OCI-LY7 (cell line): ENCODE results near the gene BAX. TPM values are rescaled to one million over a fixed set of nuclear protein-coding genes. Genes with fewer than 3 reads are reported as not detected.

ENCODE experiments used
- Bru-seq: library from RNA; stranded (reverse); fragments of 400-500 nt; gene quantifications from one replicate; lab custom pipeline; 2021; lab: Mats Ljungman, UMichigan
- BruChase-seq, 2 experiments: library from RNA; stranded (reverse); fragments of 400-500 nt; gene quantifications; one replicate each; lab custom pipeline; 2021; lab: Mats Ljungman, UMichigan
- BruUV-seq: library from RNA; stranded (reverse); fragments of 400-500 nt; replicated peaks from 2 replicates; lab custom pipeline; 2021; lab: Mats Ljungman, UMichigan
- CTCF ChIA-PET: fragments of 300-600 bp; sonication (Branson Sonifier 250); formaldehyde crosslinking; loops from one replicate; lab custom pipeline; 2022; ENCODE audit warnings: antibody characterized with exemption; ENCODE audit not compliant: unreplicated experiment; lab: Charles Lee
- POLR2A ChIA-PET: fragments of 300-600 bp; sonication (Branson Sonifier 250); formaldehyde crosslinking; loops from one replicate; lab custom pipeline; 2022; ENCODE audit warnings: antibody characterized with exemption; lab: Charles Lee
- DNase-seq: peaks from one replicate; pipeline ENCODE4 v3.0.0-alpha.2; 2015; ENCODE audit warnings: low spot score
- H2AFZ ChIP-seq: fragments of 200-600 bp; sonication (generic), shearing (Covaris generic); 2 replicates; pipeline ENCODE4 v1.6.1; 2014; ENCODE audit warnings: mild to moderate bottlenecking, antibody characterized with exemption, low read length, moderate library complexity
- H3K27ac ChIP-seq: fragments of 200-600 bp; sonication (generic); 2 replicates; pipeline ENCODE4 v1.5.1; 2014; ENCODE audit warnings: mixed run types, low read depth, mild to moderate bottlenecking, moderate library complexity, low read length, inconsistent platforms; ENCODE audit not compliant: poor library complexity, severe bottlenecking
- H3K36me3 ChIP-seq: fragments of 200-600 bp; sonication (generic); 2 replicates; pipeline ENCODE4 v1.6.1; 2014; ENCODE audit warnings: mild to moderate bottlenecking, antibody characterized with exemption, low read length, moderate library complexity, mixed read lengths; ENCODE audit not compliant: insufficient read depth
- H3K4me1 ChIP-seq: fragments of 200-600 bp; sonication (generic); 2 replicates; pipeline ENCODE4 v1.5.1; 2014; ENCODE audit warnings: mild to moderate bottlenecking, low read length; ENCODE audit not compliant: insufficient read depth, poor library complexity, severe bottlenecking
- H3K4me2 ChIP-seq: fragments of 200-600 bp; sonication (generic); 2 replicates; pipeline ENCODE4 v1.6.1; 2014; ENCODE audit warnings: mild to moderate bottlenecking, low read length
- H3K4me3 ChIP-seq: fragments of 200-600 bp; sonication (generic); 2 replicates; pipeline ENCODE4 v1.5.1; 2014; ENCODE audit warnings: mild to moderate bottlenecking, low read depth, low read length; ENCODE audit not compliant: poor library complexity, severe bottlenecking
- H3K79me2 ChIP-seq: fragments of 200-600 bp; sonication (generic); 2 replicates; pipeline ENCODE4 v1.6.1; 2016; ENCODE audit warnings: low read depth, mild to moderate bottlenecking, low read length, moderate library complexity, mixed read lengths; ENCODE audit not compliant: insufficient read depth
- H3K9me2 ChIP-seq: fragments of 200-600 bp; sonication (generic); 2 replicates; pipeline ENCODE4 v1.6.1; 2016; ENCODE audit warnings: mild to moderate bottlenecking, low read length, mixed read lengths; ENCODE audit not compliant: insufficient read depth
- H3K9me3 ChIP-seq: fragments of 200-600 bp; sonication (generic); 2 replicates; pipeline ENCODE4 v1.6.1; 2014; ENCODE audit warnings: mild to moderate bottlenecking, mixed run types, low read length, mixed read lengths
- H4K20me1 ChIP-seq: fragments of 200-600 bp; sonication (generic); 2 replicates; pipeline ENCODE4 v1.6.1; 2014; ENCODE audit warnings: mild to moderate bottlenecking, antibody characterized with exemption, low read length, moderate library complexity, mixed read lengths; ENCODE audit not compliant: insufficient read depth
- CTCF ChIP-seq: fragments of 200-600 bp; sonication (generic); conservative IDR thresholded peaks from 2 replicates; pipeline ENCODE4 v1.5.1; 2014; ENCODE audit warnings: mild to moderate bottlenecking, antibody characterized with exemption, low read length, moderate library complexity, mixed read lengths
- EZH2phosphoT487 ChIP-seq: fragments of 200-600 bp; sonication (generic); IDR thresholded peaks from 2 replicates; pipeline ENCODE4 v1.6.1; 2018; ENCODE audit warnings: low read depth, borderline replicate concordance, mild to moderate bottlenecking, mixed run types, antibody characterized with exemption, low read length, moderate library complexity, mixed read lengths
- intact Hi-C: fragments of 100-400 bp; cut with micrococcal nuclease; formaldehyde crosslinking; loops from one replicate; pipeline ENCODE4 v1.10.0; 2022; ENCODE audit not compliant: unreplicated experiment
- long read RNA-seq: library from polyadenylated mRNA; stranded (forward); transcript quantifications from one replicate; pipeline ENCODE4 v2.0.0, GENCODE V29; 2022
- total RNA-seq, 2 experiments: library from RNA; depleted of rRNA in 1 of 2; stranded (reverse); fragments of >200 nt in 1 of 2; shearing (Covaris generic) in 1 of 2; gene quantifications; 2 replicates each; pipeline ENCODE4 v1.2.3, GENCODE V29; 2014 to 2022

BAX gene
- total RNA-seq (2014; rRNA removed; shearing (Covaris generic)) (94.9 and 95.2 TPM in 2 replicates), total RNA-seq (2022) (83.9 and 93.7 TPM in 2 replicates), Bru-seq, nascent RNA (percentile 67 among the genes with signal in this experiment), BruChase-seq, experiment 1, labeled RNA remaining after a 6-hour chase (percentile 80 among the genes with signal in this experiment), BruChase-seq, experiment 2, labeled RNA remaining after a 2-hour chase (percentile 73 among the genes with signal in this experiment)
- long read RNA-seq, transcript BAX-202 (6 exons, 793 nt): major isoform, 9 of 37 reads
- long read RNA-seq, transcript BAX-201 (5 exons, 1,358 nt): minor isoform, 5 of 37 reads
- long read RNA-seq, partial matches to known transcripts: 11 of 37 reads
- long read RNA-seq, other reads (novel, unspliced or antisense): 9 of 37 reads

- BruUV-seq: no TSS peak
These were observed at the start of gene BAX for GRCh38 chr19:48954595-48955307. BAX (plus strand) TSS chr19:48954875; CDS start chr19:48954929, 54 bp downstream.

GRCh38 chr19:48905664-48906063 lies 49.0 kb upstream of the BAX start:
- Histone ChIP-seq H3K9me2 (no peaks in the 10 kb centered on the region), H3K79me2 (peaks cover under 1% of the 10 kb centered on the region; the same call in 1 of the 2 replicates), H3K4me3 (no peak overlapping the region), H3K9me3 (no peaks in the 10 kb centered on the region), H2AFZ (no peak overlapping the region), H3K36me3 (peaks cover 70% of the 10 kb centered on the region), H3K27ac (no peak overlapping the region), H3K4me1 (peaks cover 12% of the 10 kb centered on the region), H4K20me1 (no peaks in the 10 kb centered on the region), H3K4me2 (no peak overlapping the region)
- ChIA-PET POLR2A (interaction anchor here (0.6 kb wide), 2 partner anchors 40 to 49 kb away, joined by 3 to 5 read pairs; partner anchors contain the start of gene BAX), CTCF (no interaction called here)
- TF ChIP-seq EZH2phosphoT487 (no peak), CTCF (no peak)
- no peak for DNase-seq
- BruUV-seq: no TSS peak
- intact Hi-C loops: no loop called here

More at GRCh38 chr19:48954595-48955307, at the start of gene BAX:
- no peaks in the 10 kb centered on the region for H3K9me3 ChIP-seq
- peak within 1 kb of the TSS; percentile 83 for H2AFZ ChIP-seq
- H3K36me3 ChIP-seq: peaks cover 16% of the 10 kb centered on the region; the same call in 1 of the 2 replicates
- H3K4me2 ChIP-seq: peak within 1 kb of the TSS; percentile 100
- no peak for TF ChIP-seq EZH2phosphoT487
- no peak; the same call in 1 of the 2 replicates for TF ChIP-seq CTCF
- POLR2A ChIA-PET: interaction anchor here (0.6 to 1.5 kb wide), 8 partner anchors 11 to 292 kb away, joined by 3 to 9 read pairs (median 4); partner anchors contain the start of genes GYS1 and RUVBL2
- DNase-seq: peak; percentile 99
- peak within 1 kb of the TSS; percentile 87 for H3K4me3 ChIP-seq
- peaks cover 12% of the 10 kb centered on the region; the same call in 1 of the 2 replicates for H3K79me2 ChIP-seq
- intact Hi-C loops: no loop called here
- H3K27ac ChIP-seq: peak within 1 kb of the TSS; percentile 51
- CTCF ChIA-PET: interaction anchor here (0.6 kb wide), 1 partner anchor 118 kb away, joined by 3 read pairs; no protein-coding TSS in a partner anchor
- no peaks in the 10 kb centered on the region for H3K9me2 ChIP-seq
- H4K20me1 ChIP-seq: no peaks in the 10 kb centered on the region
- peaks cover 18% of the 10 kb centered on the region for H3K4me1 ChIP-seq
